GM19372 (cell line): ENCODE data around the gene PAF1.
"Not testable (repeated sequence)": the region's sequence is repeated elsewhere in the genome, so short reads cannot be mapped to it uniquely, and the experiment has no call there.

Experiments
- ATAC-seq: cut with Tn5 transposase; IDR thresholded peaks from one replicate; pipeline ENCODE4 v1.9.1; 2021; ENCODE audit warnings: mild to moderate bottlenecking, low read depth, moderate library complexity; ENCODE audit not compliant: unreplicated experiment

The PAF1 gene

DNA sequence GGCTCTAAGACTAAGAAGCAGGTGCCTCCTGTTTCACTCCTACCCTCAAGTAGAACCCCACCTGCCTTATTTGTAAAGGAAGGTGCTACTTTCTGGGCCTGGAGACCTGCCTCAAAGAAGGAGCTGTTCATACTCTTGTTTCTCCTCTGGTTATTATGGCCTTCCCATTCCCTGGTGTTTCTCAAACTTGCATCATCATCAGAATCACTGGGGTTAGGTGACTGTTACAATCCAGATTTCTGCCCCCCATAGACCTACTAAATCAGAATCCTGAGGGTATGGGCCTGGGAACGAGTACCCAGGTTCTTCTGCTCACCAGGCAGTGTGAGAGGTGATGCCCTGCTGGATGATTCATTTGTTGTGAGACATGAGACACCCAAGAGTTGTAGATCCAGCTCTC is 30.3 kb downstream of the PAF1 start:
- no peak for ATAC-seq

DNA sequence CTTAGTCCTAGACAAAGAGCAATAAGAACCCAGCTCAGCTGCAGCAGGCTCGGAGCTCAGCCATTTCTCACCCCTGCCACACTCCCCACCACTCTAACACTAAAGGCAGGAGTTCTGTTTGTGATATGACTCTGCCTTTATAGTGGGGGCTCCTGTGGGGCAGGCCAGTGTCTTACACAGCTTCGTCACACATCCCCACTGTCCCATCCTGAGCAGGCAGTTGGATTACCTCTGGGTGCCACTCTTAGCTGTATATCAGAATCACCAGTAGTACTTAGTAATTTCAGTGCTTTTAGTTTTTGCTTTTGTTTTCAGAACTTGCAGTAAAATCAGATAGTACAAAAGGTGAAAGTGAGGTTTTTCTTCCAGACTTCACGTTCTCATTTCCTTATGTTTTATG is 31.9 kb downstream of the PAF1 start:
- ATAC-seq = no peak

DNA sequence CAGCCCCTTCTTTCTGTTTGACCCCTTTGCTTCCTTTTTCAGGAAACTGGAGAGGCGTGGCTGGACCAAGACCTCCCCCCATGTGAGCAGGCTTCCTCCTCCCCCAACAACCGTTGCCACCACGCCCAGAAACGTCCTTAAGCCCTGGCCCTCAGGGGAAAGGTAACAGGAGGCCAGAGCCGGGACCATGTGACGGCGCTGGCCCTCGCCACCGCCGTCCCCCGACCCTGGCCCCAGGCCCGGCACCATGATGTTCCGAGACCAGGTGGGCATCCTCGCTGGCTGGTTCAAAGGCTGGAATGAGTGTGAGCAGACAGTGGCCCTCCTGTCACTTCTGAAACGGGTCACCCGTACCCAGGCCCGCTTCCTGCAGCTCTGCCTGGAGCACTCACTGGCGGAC is 34.3 kb downstream of the PAF1 start:
- no peak for ATAC-seq

DNA sequence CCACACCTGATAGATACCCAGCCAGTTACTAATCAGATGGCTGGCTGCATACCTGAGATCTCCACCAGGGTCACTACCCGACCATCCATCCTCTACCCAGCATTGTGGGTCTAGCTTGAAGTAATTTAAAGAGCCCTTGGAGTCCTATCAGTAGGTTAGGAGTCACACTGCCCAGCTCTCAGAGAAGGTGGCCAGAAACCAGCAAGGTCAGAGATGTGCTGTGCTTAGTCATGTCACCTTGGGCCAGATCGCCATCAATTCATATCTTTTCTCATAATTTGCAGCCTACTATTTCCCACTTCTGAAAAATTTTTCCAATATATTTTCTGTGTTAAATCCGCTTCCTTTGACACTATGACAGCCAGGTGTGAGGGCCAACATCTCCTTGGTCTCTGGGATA is 34.8 kb downstream of the PAF1 start:
- ATAC-seq = no peak

DNA sequence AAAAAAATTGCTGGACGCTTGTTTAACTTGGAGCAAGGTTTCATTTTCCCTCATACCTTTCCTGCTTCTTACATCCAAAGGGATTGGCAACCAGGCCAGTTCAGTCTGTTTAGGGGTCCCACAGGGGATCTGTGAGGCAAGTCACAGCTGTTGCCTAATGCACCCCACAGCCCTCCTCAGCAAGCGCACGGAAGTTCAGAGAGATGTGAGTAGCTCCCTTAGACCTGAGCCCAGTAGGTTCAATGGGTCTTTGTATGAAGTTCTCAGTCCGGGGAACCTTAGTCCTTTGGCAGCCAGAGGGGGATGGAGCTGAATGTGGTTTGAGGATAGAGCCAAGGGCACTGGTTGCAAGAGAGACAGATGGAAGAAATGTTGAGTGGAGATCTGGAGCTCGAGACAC is 35.7 kb downstream of the PAF1 start:
- ATAC-seq = no peak

DNA sequence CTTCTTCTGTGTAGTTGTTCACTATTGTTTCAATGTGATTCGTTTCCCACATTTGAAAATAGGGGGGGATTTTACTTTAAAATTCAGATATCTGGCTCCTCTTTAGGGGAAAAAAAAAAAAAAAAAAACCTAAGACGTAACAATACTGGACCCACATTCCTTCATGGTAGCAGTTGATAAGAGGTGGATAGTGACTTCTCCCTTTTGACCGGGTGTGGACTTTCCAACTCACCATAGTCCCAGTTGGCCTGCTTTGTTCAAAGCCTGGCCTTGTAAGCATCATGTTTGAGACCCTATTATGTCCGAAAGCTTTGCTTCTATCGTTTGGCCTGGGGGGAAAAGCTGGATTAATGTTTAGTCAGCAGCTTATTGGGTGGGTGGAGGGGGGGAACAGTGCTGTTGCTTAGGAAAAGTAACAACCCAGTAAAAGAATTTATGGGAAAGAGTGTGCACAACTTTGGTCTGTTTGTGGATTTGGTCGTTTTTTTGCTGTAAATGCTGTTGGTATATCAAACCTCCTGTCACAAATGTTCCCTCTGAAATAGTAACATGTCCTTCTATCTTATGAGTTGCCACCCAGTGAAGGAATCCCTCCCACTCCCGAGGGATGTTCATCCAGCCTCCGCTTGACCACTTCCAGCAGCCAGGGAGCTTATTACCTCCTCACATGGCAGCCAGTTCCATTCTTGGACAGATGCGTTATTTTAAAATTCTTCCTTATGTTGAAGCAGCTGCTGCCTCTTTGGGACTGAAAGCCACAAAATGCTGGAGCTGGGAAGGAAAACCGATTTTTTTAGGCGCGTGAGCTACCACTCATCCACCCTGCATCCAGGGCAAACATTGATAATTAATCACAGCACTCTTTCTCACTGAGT is 38.3 kb downstream of the PAF1 start:
- ATAC-seq = no peak

DNA sequence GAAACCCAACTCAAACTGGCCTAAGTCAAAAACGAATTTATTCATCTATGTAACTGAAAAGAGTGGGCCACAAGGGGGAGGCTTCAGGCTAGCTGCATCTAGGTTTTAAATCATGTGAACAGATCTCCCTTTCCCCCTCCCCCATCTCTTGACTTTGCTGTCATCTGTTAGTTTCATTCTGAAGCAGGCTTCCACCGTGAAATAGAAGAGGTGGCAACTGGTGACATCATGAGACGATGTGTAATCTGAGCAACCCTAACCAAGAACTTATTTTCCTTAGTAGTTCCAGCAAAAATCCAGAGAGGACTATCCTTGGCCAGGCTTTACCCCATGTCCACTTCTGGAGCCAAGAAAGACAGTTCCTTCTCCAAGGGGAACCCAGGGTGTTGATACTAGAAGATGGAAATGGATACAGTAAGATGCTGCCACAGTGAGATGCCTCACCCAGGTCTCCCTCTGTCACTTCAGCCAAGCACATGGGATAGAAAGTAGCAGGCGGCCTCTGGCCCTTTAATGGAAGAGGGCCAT is 39.3 kb downstream of the PAF1 start:
- ATAC-seq = no peak

DNA sequence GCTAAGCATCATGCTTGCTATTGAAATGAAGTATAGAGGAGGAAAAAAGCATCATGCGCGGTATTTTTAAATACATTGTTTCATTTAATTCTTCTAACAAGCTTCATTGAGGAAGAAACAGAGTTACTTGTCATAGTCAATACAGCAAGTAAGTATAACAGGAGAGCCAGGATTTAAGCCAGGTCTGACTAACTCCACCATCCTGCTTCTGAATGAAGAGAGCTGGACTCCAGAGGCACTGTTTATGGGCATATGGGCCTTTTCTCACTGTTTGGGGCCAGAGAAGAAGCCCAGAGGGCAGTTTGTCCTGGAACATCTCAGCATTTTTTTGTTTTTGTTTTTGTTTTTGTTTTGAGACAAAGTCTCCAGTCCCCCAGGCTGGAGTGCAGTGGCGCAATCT is 40.8 kb downstream of the PAF1 start:
- no peak for ATAC-seq

DNA sequence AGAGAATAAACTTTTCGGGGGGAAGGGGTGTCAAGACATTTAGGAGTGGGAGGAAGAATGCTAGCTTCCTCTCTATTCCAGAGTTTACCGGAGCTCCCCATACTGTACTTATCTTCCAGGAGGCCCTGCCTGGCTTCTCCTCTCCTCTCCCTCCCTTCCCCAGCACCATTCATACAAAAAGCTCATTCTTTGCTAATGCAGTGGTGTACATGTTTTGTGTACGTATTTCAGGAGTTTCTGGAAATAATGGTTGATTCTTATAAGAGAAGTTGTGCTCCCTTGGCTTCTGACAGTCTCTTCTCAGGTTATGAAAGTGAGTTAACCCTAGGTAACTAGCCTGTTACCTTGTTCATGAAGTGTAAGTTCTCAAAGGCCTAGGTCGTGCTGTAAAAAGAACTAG is 41.6 kb downstream of the PAF1 start:
- ATAC-seq = no peak

DNA sequence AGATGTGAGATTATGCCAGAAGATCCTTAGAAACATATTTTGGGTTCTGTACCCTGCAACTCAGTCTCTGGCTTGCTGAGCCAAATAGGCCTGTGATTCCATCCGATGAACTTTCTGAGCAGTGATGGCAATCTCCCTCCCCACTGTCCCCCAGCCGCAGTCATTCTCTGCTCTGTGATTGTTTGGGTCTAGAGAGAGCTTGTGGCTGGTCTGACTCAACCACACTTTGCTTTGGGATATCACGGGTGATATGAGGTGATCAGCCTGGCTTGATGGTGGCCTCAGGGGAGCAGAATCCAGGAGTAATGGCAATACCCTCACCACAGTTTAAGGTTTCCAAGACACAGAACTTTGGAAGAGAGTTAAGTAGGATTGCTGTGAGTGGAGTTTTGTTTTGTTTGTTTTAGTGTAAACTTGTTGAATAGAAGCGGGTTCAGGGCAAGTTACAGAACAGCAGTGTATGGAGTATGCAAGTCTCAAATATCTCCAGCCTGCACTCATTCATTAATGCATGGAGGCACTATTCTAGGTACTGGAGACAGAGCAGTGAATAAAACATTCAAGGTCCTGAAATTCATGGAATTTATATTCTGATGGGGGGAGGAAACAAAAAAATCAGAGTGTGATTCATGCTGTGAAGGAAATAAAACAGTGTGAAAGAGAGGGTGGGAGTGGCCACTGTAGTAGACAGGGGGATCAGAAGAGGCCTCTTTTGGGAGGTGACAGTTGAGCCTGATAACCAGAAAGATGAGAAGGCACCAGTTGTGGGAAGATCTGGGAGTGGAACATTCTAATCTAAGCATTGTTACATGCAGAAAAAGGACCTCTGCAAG is 43.4 kb downstream of the PAF1 start:
- ATAC-seq = no peak

DNA sequence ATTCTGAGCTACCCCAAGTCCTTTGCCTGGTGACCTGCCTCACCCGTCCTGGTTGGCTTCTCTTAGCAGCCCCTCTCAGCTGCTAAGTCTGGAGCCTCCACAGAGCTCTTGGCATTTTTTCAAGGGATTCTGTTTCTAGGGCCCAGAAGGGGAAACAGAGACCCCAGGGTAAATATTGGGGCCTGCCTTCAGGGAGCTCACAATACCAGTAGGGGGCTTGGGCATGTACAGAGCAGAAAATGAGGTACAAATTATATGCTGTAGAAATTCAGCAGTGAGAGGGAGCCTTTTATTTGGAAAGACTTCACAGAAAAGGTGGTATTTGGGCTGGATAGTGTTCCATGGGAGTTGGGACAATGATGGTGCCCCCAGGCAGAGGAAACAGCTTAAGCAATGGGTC is 45.0 kb downstream of the PAF1 start:
- no peak for ATAC-seq

DNA sequence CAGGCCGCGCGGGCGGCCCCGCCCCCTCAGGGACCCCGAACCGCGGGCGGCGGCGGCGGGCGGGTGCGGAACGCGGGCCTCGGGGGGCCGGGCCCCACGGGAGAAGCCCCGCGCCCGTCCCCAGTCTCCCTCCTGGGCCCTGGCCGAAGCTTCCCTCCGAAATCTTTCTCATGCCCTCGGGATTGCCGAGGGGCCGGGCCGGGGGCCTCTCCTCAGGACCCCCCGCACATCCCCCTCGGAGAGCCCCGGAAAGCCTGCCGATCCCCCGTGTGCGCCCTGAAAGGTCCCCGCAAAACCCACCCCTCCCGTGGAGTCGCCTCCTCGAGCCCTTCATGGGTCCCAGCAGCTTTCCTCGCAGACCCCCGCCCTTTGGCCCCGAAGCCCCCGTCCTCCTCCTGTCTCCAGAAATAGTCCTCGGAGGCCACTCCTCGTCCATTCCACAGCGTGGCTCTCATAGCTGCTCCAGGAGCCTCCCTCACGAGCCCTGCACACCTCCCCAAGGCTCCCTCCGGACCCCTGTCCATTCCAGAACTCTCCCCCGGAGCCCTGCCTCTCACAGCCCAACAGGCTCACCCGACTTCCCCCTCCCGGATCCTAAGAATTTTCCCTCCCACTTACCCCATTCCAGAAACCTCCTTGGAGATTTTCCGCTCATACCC is 48.1 kb downstream of the PAF1 start:
- no peak for ATAC-seq

DNA sequence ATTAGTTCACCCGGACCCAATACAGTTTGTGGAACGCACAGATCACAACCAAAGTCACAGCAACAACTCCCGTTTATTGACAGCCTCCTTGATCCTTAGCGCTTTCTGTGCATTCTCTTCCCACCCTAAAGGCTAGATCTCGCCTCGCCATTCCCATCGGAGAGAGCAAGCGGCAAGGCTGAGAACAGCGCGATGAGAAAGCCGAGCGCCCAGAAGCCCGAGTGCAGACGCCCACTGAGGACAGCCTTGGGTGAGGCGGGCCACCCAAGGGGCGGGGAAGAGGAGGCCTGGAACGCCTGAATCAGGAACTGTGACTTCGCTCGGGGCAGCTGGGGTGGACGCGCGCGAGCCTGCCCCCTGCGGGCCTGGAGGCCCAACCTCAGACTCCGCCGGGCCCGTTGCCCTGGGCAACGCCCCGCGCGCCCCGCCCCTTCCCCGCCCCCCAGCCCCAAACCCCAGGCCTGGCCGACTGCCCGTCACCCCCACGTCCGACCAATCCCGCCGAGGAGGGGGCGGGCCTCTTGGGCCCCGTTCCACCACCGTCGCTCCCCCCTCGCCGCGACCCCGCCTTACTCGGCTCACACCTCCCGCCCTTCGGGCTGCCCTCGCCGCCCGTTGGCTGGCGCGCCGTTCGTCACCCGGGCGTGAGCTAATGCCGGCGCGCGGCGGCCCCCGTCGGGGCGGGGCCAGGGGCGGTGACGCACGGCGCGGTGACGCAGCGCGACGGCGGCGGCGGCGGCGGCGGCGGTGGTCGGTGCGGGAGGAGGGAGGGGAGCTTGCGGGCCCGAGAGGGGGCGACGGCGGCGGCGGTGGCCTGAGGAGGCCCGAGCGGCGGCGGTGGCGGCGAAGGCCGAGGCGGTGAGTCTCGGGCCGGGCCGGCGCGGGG is 48.9 kb downstream of the PAF1 start, which contains the start of gene SAMD4B:
Gene SAMD4B (plus strand): TSS at position 703 of the 886 bp plus-strand sequence. CDS start 14,473 bp downstream, outside the sequence.
- peak; percentile 85 for ATAC-seq

DNA sequence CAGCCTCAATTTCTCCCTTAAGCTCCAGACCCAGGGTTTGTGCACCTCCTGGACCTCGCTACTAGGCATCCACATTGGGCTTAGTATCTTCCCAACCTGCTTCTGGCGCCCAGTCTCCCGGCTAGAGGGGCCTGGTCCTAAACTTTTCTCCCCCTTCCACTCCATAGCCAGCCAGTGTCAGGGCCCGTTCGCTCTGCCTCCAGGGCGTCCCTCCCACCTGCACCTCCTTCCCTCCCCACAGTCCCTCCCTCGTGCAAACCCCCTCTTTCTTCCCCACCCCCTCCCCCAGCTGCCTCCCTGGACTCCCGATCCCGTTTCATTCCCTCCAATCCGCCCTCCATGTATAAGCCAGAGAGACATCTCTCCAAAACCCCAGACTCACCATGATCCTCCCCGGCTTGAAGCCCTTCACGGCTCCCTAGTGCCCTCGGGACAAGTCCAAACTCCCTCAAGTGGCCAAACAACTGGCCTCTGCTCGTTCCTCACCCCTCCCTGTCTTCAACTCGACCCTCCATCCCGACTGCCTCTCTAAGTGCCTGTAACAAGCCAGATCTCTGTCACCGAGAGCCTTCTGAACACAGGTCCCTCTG is 49.7 kb downstream of the PAF1 start:
- ATAC-seq = no peak

DNA sequence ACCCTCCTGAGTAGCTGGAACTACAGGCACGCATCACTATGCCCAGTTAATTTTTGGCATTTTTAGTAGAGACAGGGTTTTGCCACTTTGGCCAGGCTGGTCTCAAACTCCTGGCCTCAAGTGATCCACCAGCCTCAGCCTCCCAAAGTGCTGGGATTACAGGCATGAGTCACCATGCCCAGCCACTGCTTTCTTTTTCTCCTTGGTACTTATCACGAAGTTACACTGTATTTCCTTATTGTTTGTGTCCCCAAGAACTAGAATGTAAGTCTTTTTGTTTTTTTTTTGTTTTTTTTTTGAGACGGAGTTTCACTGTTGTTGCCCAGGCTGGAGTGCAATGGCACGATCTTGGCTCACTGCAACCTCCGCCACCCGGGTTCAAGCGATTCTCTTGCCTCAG is 50.8 kb downstream of the PAF1 start:
- ATAC-seq = not testable (repeated sequence)

DNA sequence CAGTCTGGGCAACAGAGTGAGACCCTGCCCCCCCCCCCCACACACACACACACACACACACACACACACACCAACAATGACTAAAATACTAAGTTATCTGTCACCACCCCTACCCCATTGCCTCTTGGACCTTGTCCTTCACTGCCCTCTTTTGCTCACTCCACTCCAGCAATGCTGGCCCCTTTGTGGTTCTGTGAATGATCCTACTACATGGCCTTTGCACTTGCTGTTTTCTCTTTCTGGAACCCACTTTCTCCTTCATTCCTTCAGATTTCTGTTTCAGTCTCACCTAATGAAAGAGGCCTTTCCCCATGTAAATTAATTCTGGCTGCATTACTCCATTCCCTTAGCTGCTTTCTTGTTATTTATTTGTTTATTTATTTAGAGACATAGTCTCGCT is 51.2 kb downstream of the PAF1 start:
- no peak for ATAC-seq

DNA sequence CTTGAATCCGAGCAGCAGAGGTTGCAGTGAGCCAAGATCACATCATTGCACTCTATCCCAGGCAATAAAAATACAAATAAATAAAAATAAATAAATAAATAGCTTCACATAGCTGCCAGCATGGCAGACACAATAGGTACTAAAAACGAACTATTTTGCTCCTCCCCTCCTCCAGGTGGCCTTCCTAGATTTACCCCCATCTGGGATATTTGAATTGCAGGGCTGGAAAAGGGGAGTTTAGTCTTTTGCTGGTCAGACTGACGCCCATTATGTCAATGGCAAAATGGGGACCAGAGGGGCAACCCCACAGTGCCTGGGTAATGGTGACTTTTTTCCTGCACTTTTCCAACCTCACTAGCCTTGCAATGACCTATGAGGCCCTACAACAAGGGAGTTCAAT is 54.4 kb downstream of the PAF1 start:
- no peak for ATAC-seq
